Head of caudate nucleus (tissue), 42 donors: ENCODE results near the gene PDGFB.
"Not testable (repeated sequence)": the region's sequence is repeated elsewhere in the genome, so short reads cannot be mapped to it uniquely, and the experiment has no call there.

ENCODE experiments used
- DNase-seq, 42 donors: peaks; one replicate each; pipeline versions ENCODE4 v3.0.0 to v3.0.0-alpha.2; 2020 to 2021; ENCODE audit warnings: mixed read lengths in 7 of 42
- intact Hi-C: fragments of 100-400 bp; cut with DNase I; formaldehyde crosslinking; loops from one replicate; pipeline ENCODE4 v1.15.0; 2022

PDGFB gene

DNA sequence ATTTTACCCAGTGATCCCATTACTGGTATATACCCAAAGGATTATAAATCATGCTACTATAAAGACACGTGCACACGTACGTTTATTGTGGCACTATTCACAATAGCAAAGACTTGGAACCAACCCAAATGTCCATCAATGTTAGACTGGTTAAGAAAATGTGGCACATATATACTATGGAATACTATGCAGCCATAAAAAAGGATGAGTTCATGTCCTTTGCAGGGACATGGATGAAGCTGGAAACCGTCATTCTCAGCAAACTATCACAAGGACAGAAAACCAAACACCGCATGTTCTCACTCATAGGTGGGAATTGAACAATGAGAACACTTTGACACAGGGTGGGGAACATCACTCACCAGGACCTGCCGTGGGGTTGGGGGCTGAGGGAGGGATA is 26.4 kb downstream of the PDGFB start:
- DNase-seq, intact Hi-C loops: not testable (repeated sequence)

DNA sequence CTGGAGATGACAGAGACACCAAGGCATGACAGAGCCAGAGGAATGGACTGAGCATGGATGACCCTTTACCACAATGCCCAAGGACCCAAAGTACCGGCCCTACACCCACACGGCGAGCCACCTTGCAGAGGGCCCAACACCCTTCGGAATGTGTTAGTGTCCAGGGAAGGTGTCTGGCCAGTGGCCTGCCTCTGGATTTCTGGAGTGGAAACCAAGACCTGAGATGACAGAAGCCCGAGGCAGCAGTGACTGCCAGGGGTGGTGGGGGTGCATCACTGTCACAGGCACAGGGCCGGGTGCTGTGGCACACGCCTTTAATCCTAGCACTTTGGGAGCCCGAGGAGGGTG is 28.7 kb downstream of the PDGFB start:
- intact Hi-C loops, result no loop called here
- DNase-seq, result peak in 3 of 42 donors; percentile 8 to 13 (median 11)

DNA sequence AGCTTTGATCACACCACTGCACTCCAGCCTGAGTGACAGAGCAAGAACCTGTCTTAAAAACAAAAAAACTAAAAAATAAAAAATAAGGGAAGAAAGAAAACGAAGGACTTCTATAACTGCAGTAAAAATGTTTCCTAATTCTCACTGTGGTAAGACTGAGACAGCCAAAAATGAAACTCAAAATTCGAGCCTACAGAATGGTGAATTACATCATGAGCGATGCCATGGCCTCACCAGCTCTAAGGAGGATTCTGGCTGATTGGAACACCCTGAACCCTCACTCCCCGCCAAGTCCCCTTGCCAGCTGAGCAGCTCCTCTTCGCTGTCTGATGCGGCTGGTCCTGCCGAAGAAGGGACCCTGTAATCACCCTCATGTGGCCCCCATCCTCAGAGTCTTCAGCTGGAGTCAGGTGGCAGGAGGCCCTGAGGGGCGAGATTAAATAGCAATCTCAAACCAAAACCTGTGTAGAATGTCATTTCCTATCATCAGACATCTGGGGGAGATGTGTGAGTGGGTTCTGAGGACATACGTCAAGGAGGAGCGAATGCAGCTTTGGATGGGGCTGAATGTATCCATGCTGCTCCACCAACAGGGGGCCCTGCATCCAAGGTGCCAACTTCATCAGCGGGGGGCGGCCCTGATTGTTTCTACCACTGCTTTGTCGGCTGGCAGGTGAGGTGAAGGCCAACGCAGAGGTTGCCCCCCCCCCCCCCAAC is 29.2 kb downstream of the PDGFB start:
- peak in 6 of 42 donors; percentile 5 to 43 (median 16) for DNase-seq
- intact Hi-C loops, result no loop called here

GRCh38 chr22:39215070-39215396 is 29.7 kb downstream of the PDGFB start:
- intact Hi-C loops, result no loop called here
- peak in 2 of 42 donors; percentile 1 to 14 for DNase-seq

GRCh38 chr22:39214383-39215069 is 30.3 kb downstream of the PDGFB start:
- intact Hi-C loops, result no loop called here
- peak in 5 of 42 donors; percentile 2 to 31 (median 4) for DNase-seq

DNA sequence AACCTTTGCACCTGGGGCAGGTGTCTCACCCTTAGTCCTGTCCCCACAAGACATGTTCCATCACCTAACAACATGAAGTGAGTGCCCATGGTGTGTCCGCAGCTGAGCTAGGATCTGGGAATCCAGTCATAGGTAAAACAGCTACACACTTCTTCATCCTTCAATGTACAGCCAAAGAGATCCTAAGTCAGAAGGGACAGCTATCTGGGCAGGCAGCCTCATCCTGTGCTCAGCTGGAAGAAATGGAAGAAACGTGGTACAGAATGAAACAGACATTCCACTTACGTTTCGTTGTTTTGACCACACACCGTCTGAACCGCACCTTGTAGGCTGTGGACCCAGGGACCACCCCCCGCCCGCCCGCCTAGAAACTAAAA is 30.8 kb downstream of the PDGFB start:
- intact Hi-C loops, result no loop called here
- DNase-seq, result peak in 3 of 42 donors; percentile 0 to 13 (median 7)

- intact Hi-C loops, result no loop called here
- DNase-seq, result peak in 4 of 42 donors; percentile 4 to 18 (median 10)
Observed at GRCh38 chr22:39212721-39213376, 31.9 kb downstream of the PDGFB start.

GRCh38 chr22:39209756-39210155 is 35.0 kb downstream of the PDGFB start:
- intact Hi-C loops, result no loop called here

GRCh38 chr22:39208013-39208680 is 36.6 kb downstream of the PDGFB start:
- intact Hi-C loops, result no loop called here
- DNase-seq, result peak in 2 of 42 donors; percentile 15 to 36

More at GRCh38 chr22:39209756-39210155, 35.0 kb downstream of the PDGFB start:
- DNase-seq, result peak in 3 of 42 donors; percentile 2 to 27 (median 16)

- intact Hi-C loops, result no loop called here
- DNase-seq, result peak in 2 of 42 donors; percentile 6 to 26
Observed at GRCh38 chr22:39207141-39208012, 37.4 kb downstream of the PDGFB start.

DNA sequence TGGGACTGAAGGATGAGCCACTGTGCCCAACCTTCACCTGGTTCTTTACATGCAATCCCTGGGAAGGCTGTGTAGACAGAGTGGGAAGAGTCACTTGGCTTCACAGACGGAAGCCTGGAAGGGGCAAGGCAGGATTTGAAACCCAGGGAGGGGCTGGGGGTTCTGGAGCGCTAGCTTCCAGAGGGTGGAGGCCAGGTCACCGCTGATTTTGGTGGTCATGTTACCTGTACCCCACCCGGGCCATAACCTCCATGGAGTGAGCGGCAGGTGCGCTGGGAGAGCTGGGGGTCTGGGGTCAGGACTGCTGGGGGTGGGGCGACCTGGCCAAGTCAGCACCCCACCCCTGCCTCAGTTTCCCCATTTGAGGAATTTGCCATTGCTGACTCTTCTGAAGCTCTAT is 38.3 kb downstream of the PDGFB start:
- peak in 2 of 42 donors; percentile 3 to 21 for DNase-seq
- intact Hi-C loops, result no loop called here

DNA sequence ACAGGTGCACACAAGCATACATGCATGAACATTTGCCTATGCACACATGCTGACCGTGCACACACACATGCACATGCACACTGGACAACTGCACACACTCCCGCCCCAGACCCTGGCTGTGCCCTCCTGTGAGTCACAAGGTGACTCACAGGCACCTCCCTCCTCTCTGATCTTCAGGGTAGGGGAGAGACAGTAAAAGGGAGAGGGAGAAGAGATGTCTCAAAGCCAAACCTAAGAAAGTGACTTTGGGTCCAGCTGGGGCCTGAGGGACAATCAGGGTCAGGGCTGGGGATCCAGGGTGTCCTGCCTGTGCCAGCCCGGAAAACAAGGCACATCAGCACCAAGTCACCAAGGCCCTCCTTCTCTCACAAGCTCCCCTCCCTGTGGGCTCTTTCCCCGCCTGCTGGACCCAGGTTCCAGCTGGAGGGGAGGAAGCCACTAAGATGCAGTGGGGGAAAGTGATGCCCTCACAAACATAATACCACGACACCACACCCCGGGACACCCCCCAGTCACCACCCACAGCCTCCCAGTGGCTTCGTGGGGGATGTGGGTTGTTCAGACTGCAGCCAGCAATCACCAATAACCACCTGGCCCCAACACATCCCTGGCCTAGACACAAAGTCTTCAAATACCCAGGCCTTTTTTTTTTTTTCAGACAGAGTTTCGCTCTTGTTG is 39.3 kb downstream of the PDGFB start:
- peak in 1 of 42 donors; percentile 4 for DNase-seq
- intact Hi-C loops, result no loop called here

DNA sequence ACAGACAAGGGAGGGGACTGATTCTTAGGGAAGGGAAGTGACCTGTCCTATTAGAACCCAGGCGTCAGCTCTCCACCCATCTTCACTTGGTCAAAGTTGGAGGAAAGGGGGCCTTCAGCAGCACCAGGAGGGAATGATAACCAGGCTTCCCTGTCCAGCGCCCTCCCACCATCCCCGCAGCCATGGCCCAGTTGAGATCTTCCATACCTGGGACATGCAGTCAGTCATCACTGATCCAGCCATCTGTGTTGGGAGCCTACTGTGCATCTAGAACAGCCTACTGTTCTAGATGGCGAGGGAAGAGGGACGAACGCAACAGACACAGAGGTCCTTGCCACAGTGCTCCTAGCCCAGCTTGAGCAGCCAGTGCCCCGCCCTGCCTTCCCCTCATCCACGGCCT is 40.6 kb downstream of the PDGFB start:
- no peak for DNase-seq
- intact Hi-C loops, result no loop called here

DNA sequence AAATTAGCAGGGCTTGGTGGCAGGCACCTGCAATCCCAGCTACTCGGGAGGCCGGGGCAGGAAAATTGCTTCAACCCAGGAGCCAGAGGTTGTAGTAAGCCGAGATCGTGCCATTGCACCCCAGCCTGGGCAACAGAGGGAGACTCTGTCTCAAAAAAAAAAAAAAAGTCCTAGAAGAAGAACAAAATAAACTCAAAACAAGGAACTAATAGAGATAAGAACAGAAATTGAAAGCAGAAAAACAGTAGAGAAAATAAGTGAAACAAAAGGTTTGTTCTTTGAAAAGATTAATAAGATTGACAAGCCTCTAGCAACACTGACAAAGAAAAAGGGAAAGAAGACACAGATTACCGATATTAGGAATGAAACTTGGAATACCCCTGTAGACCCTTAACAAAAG is 47.2 kb downstream of the PDGFB start:
- intact Hi-C loops, result no loop called here
- peak in 2 of 42 donors; percentile 3 to 33 for DNase-seq

DNA sequence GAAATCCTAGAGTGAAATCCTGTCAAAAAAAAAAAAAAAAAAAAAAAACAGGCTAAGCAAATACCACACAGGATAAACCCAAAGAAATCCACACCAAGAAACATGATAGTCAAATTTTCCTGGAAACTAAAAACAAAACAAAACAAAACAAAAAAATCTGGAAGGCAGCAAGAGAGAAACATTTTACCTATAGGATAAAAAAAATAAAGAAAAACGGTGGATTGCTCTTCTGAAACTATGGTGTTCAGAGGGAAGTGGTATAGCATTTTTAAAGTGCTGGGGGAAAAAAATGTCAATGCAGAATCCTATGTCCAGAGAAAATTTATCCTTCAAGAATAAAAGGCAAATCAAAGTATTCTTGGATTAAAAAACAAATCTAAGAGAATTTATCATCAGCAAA is 50.7 kb downstream of the PDGFB start:
- intact Hi-C loops, result no loop called here
- no peak for DNase-seq

DNA sequence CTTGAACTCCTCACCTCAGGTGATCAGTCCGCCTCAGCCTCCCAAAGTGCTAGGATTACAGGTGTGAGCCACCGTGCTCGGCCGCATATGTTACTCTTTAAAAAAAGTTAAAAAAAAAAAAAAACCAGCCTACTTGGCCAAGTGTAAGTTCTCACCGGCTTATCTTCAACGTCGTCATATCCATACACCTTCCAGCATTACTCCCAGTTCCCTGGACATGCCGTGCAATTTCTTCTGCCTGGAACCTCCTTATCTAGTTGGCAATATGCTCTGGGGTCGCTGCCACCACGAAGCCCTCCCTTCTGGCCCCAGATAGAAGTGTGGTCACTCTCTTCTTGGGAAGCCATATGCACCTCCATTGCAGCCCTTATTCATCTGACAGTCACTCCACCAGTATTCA is 56.0 kb downstream of the PDGFB start:
- intact Hi-C loops, result no loop called here
- no peak for DNase-seq

DNA sequence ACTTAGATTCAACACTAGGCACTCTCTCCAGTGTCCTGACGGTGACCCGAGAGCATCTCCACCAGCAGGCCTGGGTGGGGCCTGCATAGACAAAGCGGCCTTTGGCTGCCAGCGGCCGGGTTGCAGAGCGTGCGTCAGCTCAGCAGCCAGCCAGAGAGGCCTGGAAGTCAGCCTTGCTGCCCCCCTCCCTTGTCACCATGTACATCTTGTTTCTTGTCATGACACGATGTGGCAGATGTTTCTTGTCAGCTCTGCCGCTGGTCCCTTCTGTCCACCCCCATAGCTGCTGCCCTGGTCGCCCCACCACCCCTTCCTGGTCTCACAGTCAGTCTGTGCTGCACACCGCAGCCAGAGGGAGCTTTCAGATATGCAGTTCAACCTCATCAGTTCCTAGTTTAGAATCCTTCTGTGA is 59.2 kb downstream of the PDGFB start:
- intact Hi-C loops, result no loop called here

More for the DNA sequence above, 59.2 kb downstream of the PDGFB start:
- peak; percentile 48 to 89 (median 74) for DNase-seq
